ENCODE measurements around the gene RPS5.
A peak's percentile ranks its signal among the peaks of the same experiment; 100 is the strongest.
"Not testable (repeated sequence)": the region's sequence is repeated elsewhere in the genome, so short reads cannot be mapped to it uniquely, and the experiment has no call there.

Gene RPS5

DNA sequence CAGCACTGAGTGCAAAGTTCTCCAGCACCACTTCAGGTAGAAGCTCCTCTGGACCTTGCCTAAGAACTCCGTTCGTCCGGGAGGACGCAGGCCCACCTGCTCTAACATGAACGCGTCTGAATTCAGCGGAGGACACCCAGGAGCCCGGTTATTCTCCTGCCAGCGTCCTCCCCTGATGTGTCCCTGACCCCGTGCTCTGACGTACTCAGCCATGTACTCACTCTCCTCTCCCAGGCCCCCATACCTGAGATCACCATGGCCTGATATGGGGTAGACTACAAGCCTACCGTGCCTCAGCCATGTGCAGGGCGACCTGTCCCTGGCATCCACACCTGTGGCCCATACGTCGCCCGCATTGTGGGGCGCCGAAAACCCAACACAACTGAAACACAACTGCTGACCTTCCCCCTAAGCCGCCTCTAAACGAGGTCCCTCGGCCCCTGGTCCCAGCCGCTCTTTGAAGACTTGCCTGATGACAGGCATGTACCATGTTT lies 20.6 kb downstream of the RPS5 start:
- no peak for DNase-seq

DNA sequence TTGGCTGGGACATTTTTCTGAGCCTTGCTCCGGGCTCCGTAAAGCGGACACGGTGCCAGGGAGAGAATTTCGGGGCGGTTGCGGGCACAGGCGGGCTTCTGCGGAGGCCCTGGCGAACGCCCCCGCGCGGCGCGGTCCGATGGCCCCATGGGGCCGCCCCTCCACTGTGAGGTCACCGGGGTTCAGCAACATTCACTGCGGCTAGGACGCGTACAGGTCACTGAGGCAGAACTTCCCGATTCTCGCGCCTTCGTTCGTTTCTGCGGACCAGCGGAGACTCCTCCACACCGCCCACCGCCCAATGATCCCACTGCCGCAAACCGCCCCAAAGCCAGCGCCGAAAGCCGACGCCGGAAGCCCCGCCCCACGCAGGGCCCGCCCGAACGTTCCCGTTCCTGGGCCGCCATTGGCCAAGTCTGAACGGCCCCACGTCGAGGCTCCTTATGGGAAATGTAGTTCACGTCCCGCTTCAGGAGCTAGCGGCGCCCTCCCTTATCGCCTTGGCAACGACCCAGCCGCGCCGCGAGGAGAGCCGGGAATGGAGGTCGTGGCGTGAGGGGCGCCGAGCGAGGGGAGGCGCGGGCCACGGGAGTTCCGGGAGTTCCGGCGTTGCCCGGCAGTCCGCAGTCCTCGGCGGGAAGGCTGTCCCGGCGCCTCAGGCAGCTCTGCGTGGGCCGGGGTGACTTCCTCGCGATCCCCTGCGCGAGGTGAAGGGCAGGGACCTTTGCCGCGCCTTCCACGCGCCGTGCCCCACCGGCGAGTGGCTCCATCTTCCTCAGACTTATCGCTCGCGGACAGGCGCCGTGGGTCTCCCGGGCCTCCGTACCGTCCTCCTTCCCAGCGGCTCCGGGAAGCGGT lies 21.3 kb downstream of the RPS5 start, which contains the start of gene ZNF584:
ZNF584 (plus strand) TSS at position 498 of the 858 bp plus-strand sequence. CDS start 499 bp downstream, outside the sequence.
- peak; percentile 90 for DNase-seq

DNA sequence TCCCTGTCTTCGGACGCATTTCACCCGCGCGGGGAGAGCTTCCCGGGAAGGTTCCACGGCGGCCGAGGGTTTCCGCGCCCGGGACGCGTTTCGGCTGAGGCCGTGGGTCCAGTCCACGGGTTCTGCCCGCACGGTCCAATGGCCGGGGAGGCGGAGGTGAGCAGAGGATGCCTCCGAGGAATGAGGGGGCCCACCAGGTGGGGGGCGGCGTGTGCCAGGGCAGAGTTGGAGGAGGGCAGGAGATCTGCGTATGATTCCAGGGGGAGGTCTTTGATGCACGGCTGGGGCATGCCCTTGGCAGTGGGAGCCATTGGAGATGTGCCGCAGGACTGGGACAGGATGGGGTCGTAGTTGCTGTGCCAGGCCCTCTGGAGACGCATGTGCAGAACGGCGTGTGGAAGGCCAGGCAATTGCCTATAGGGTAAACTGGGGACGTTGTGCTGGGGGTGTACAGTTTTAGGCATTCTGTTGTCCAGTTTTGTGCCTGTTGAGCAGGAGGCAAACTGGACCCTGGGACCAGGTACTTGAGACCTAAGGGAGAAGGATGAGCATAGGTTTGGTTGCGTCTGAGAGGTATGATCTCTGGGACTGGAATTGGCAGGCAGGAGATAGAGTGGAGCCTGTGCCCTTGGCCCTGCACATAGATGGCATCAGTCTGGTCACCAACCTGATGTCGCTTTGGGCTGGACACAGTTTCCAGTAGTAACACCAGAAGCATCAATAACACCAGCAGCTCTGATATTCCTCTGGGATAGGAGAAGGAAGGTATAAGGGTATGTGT lies 22.1 kb downstream of the RPS5 start:
- no peak for DNase-seq

DNA sequence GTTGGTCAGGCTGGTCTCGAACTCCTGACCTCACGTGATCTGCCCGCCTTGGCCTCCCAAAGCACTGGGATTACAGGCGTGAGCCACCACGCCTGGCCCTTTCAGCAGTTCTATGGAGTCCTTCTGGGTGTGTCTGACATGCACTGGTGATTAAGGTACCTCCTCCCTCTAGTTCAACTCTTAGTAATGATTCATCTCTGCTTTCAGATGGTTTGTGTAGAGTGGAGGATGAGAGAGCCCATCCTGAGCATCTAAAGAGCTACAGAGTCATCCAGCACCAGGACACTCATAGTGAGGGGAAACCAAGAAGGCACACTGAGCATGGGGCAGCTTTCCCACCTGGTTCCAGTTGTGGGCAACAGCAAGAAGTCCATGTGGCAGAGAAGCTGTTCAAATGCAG lies 29.5 kb downstream of the RPS5 start:
- no peak for DNase-seq

DNA sequence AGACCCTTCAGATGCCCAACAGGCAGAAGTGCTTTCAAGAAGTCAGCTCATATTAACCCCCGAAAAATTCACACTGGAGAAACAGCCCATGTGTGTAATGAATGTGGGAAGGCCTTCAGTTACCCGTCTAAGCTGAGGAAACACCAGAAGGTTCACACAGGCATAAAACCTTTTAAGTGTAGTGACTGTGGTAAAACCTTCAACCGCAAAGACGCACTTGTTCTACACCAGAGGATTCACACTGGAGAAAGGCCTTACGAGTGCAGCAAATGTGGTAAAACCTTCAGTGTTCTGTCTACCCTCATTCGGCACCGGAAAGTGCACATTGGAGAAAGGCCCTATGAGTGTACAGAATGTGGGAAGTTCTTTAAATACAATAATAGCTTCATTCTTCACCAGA lies 30.0 kb downstream of the RPS5 start:
- DNase-seq = no peak

DNA sequence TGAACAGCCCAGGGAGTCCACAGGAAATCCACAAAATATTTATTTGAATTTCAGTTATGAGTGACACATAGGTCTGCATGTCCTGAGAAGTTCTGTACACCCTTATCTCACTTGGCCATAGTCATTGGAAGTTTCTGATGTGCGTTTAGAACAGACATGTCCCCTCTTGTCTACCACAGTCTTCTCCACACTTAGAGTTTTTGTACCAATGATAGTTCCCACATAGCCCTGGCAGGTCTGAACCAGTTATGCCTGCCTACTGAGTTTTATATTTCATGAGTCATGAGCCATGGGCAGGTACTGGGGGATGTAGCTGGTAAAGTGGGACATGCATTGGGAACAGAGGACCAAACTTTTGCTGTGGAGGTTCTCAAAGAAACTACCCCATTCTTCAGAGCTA lies 41.5 kb downstream of the RPS5 start:
- no peak for DNase-seq

DNA sequence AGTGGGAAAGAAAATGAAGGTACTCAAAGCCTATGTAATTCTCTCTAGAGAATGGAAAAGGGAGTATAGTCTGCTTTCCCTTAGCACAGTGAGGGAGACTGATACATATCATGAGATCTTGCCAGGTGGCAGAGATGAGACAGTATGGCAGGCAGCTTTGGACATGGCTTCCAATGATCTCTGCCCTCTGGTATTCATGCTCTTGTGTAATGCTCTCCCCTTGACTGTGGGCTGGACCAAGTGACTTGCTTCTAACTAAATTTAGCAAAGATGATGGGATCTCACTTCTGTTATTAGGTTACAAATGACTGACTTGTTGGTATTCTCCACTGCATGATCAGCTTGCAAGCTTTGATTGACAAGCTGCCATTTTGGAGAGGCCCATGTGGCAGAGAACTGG lies 42.7 kb downstream of the RPS5 start:
- no peak for DNase-seq

DNA sequence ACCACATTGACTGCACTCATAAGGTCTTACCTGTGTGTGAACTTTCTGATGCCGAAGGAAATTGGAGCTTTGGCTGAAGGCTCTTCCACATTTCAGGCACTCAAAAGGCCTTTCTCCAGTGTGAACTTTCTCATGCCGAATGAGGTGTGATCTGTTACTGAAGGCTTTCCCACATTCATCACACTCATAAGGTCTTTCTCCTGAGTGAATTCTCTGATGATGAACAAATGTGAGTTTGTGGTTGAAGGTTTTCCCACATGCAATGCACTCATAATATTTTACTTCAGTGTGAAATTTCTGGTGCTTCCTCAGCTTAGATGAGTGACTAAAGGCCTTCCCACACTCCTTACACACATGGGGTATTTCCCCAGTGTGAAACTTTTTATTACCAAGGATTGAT lies 47.1 kb downstream of the RPS5 start:
- DNase-seq = no peak

DNA sequence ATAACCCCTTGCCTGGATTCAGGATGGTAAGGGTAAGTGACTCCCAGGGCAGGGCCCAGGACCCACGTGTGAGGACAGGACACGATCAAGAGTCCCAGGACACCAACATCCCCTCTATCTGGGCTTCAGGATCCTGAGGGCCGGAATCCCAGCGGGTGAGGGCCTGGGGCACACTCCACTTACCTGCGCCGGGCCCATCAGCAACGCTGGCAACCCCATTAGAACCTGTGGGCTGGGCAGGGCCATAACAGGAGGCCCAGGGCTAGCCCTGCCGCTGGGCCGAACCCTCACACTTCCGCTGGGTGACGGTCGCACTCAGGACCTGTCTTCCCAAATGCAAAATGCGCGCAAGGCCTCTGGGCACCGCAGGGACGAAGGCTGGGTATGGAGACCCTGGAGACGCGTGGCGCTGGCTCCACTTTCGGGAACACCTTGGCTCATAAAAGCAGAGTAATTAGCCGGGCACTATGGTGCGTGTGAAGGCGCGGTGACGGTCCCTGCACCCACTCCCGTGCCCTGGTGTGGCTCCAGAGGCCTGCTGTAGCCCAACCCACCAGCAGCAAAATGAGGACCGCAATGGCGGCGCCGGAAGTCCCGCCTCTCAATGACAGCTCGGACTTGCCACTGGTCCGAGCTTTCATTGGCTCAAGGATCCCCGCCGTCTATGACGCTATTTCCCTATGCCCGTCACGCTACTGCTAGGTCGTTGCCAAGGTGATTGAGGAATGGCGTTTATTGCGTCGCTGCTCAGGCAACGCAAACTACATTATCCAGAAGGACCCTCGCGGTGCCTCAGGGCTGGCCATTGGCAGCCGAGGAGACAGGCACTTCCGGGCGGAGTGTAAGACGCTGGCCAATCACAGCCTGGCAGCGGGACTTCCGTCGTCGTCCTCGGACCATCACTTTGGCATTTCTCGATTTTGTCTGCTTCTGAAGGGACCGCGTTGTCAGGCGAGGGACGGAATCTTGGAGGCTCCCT lies 52.8 kb downstream of the RPS5 start, which contains the start of gene ZNF132:
ZNF132 (minus strand) TSS at position 578 of the 979 bp plus-strand sequence; CDS start at position 246, 332 bp downstream.
- DNase-seq = peak; percentile 91

DNA sequence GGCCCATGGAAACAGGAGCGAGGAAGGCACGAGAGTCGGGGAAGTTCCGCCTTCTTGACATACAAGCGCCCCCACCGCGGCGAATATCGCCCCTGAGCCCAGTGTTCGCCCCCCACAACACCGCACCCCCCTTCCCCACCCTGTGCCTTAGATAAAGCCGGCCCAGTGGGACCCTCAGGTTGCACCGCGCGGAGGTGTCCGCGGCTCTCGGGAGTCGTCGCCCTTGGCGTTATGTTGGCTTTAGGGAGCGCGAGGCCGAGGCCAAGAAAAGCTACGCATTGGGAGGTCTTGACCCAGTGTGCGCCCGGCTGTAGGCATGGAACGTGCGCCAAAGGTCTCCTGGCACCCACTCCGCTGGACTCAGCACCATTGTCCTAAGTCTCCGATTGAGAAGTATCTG lies 53.5 kb downstream of the RPS5 start:
- no peak for DNase-seq

DNA sequence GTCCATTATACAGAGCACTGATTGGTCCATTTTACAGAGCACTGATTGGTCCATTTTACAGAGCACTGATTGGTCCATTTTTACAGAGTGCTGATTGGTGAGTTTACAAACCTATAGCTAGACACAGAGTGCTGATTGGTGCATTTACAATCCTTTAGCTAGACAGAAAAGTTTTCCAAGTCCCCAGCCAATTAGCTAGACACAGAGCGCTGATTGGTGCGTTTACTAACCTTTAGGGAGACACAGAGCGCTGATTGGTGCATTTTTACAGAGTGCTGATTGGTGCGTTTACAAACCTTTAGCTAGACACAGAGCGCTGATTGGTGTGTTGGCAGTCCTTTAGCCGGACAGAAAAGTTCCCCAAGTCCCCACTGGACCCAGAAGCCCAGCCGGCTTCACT lies 55.9 kb downstream of the RPS5 start:
- DNase-seq = not testable (repeated sequence)

Data from activated effector memory CD4-positive, alpha-beta T cell treated with Interleukin-2 at 50 U/mL for 16 hours (primary cell).